Measurements from ENCODE around the gene EEA1. TPM values are rescaled to one million over a fixed set of nuclear protein-coding genes. Genes with fewer than 3 reads are reported as not detected.

The EEA1 gene
- total and polyA plus RNA-seq, 10 donors: 2.3 to 31.2 (median 20.8) TPM

DNA sequence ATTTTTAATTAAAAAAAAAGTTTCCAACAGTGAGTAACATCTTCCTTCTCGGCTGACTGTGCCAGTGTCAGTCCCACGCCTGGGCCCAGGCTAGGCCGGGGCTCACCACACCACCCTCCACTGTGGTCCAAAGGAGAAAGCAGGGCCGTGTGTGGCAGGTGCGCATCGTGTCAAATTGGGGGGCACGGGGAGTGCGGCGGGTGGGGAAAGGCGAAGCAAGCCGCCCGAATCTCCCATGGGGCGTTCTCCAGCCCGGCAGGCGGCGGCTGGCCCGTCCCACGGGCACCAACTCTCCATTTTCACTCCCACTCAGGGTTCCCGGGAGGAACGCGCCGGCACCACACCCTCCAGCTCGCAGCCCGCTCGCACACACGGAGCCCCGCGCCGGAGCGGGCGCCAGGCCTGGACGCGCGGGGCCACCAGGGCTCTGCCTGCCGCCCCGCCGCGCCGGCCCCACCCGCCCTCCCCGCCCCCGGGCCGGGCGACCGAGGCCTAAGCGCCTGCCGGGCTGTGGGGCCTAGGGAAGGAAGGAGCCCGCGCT lies 604 bp downstream of the EEA1 start:
- Histone ChIP-seq H3K27me3 (replicated peaks in 1 of 7) (no peaks in the 10 kb centered on the region), H3K36me3 (no peaks in the 10 kb centered on the region), H3K4me3 (peak overlapping the region; percentile 54 to 90 (median 68)), H3K9me3 (no peaks in the 10 kb centered on the region), H3K4me1 (peaks cover 9 to 62% (median 35%) of the 10 kb centered on the region in 6 donors), H3K27ac (peak overlapping the region; percentile 98 to 100 (median 99))
- TF ChIP-seq, protein P1, sequence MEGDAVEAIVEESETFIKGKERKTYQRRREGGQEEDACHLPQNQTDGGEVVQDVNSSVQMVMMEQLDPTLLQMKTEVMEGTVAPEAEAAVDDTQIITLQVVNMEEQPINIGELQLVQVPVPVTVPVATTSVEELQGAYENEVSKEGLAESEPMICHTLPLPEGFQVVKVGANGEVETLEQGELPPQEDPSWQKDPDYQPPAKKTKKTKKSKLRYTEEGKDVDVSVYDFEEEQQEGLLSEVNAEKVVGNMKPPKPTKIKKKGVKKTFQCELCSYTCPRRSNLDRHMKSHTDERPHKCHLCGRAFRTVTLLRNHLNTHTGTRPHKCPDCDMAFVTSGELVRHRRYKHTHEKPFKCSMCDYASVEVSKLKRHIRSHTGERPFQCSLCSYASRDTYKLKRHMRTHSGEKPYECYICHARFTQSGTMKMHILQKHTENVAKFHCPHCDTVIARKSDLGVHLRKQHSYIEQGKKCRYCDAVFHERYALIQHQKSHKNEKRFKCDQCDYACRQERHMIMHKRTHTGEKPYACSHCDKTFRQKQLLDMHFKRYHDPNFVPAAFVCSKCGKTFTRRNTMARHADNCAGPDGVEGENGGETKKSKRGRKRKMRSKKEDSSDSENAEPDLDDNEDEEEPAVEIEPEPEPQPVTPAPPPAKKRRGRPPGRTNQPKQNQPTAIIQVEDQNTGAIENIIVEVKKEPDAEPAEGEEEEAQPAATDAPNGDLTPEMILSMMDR (IDR thresholded peaks at IDR 0.05 in 8 of 11, conservative IDR thresholded peaks at IDR 0.05 in 3 of 11): no peak
- TF ChIP-seq POLR2A (IDR thresholded peaks at IDR 0.05) (no peak), POLR2AphosphoS5 (IDR thresholded peaks at IDR 0.05) (no peak)
- WGBS, 5 donors: 0 to 1% (median 0%) methylated on average over 16 to 49 of the region's 49 CpGs
- no peak for DNase-seq
- intact Hi-C loops (cut with DNase I; ENCODE audit: low total_unique reads): no loop called here

GRCh38 chr12:92927436-92928281 lies 1.4 kb downstream of the EEA1 start:
- intact Hi-C loops (cut with DNase I; ENCODE audit: low total_unique reads): no loop called here
- Histone ChIP-seq H3K4me1 (peaks cover 9 to 66% (median 35%) of the 10 kb centered on the region in 6 donors), H3K27me3 (replicated peaks in 1 of 7) (no peaks in the 10 kb centered on the region), H3K4me3 (peak overlapping the region; percentile 54 to 90 (median 68)), H3K27ac (peak overlapping the region; percentile 98 to 100 (median 99)), H3K9me3 (no peaks in the 10 kb centered on the region), H3K36me3 (no peaks in the 10 kb centered on the region)
- DNase-seq: no peak
- TF ChIP-seq POLR2A (IDR thresholded peaks at IDR 0.05) (no peak), POLR2AphosphoS5 (IDR thresholded peaks at IDR 0.05) (no peak)
- TF ChIP-seq, protein P1 (IDR thresholded peaks at IDR 0.05 in 8 of 11, conservative IDR thresholded peaks at IDR 0.05 in 3 of 11): no peak
- 21 to 35% (median 24%) methylated on average over 7 of the region's 7 CpGs for WGBS, 5 donors

GRCh38 chr12:92927055-92927435 lies 2.0 kb downstream of the EEA1 start:
- intact Hi-C loops (cut with DNase I; ENCODE audit: low total_unique reads): no loop called here
- Histone ChIP-seq H3K4me1 (peaks cover 9 to 69% (median 35%) of the 10 kb centered on the region in 6 donors), H3K36me3 (no peaks in the 10 kb centered on the region), H3K27ac (peak overlapping the region; percentile 98 to 100 (median 99)), H3K27me3 (replicated peaks in 1 of 7) (no peaks in the 10 kb centered on the region), H3K4me3 (peak overlapping the region in 4 of 8 donors; percentile 54 to 90 (median 70)), H3K9me3 (no peaks in the 10 kb centered on the region)
- TF ChIP-seq POLR2AphosphoS5 (IDR thresholded peaks at IDR 0.05): no peak
- TF ChIP-seq POLR2A (IDR thresholded peaks at IDR 0.05): no peak
- TF ChIP-seq, protein P1 (IDR thresholded peaks at IDR 0.05 in 8 of 11, conservative IDR thresholded peaks at IDR 0.05 in 3 of 11): no peak
- no peak for DNase-seq
- 9 to 32% (median 19%) methylated on average over 4 of the region's 4 CpGs for WGBS, 5 donors

GRCh38 chr12:92926549-92926948 lies 2.5 kb downstream of the EEA1 start:
- Histone ChIP-seq H3K36me3 (no peaks in the 10 kb centered on the region), H3K4me3 (peak overlapping the region in 1 of 8 donors; percentile 90), H3K4me1 (peaks cover 9 to 72% (median 35%) of the 10 kb centered on the region in 6 donors), H3K27ac (peak overlapping the region in 4 of 8 donors; percentile 99 to 100 (median 99)), H3K27me3 (replicated peaks in 1 of 7) (no peaks in the 10 kb centered on the region), H3K9me3 (no peaks in the 10 kb centered on the region)
- TF ChIP-seq, protein P1 (IDR thresholded peaks at IDR 0.05 in 8 of 11, conservative IDR thresholded peaks at IDR 0.05 in 3 of 11): no peak
- no peak for TF ChIP-seq POLR2A (IDR thresholded peaks at IDR 0.05)
- no peak for TF ChIP-seq POLR2AphosphoS5 (IDR thresholded peaks at IDR 0.05)
- intact Hi-C loops (cut with DNase I; ENCODE audit: low total_unique reads): no loop called here
- 64 to 77% (median 76%) methylated on average over 4 of the region's 4 CpGs for WGBS, 5 donors
- DNase-seq: no peak
